HG03378 (cell line): ENCODE data around the gene SLC16A8.
"Not testable (repeated sequence)": the region's sequence is repeated elsewhere in the genome, so short reads cannot be mapped to it uniquely, and the experiment has no call there.

Source experiments
- ATAC-seq: cut with Tn5 transposase; IDR thresholded peaks from one replicate; pipeline ENCODE4 v1.9.1; 2021; ENCODE audit warnings: mild to moderate bottlenecking, moderate library complexity; ENCODE audit not compliant: unreplicated experiment

Gene SLC16A8

DNA sequence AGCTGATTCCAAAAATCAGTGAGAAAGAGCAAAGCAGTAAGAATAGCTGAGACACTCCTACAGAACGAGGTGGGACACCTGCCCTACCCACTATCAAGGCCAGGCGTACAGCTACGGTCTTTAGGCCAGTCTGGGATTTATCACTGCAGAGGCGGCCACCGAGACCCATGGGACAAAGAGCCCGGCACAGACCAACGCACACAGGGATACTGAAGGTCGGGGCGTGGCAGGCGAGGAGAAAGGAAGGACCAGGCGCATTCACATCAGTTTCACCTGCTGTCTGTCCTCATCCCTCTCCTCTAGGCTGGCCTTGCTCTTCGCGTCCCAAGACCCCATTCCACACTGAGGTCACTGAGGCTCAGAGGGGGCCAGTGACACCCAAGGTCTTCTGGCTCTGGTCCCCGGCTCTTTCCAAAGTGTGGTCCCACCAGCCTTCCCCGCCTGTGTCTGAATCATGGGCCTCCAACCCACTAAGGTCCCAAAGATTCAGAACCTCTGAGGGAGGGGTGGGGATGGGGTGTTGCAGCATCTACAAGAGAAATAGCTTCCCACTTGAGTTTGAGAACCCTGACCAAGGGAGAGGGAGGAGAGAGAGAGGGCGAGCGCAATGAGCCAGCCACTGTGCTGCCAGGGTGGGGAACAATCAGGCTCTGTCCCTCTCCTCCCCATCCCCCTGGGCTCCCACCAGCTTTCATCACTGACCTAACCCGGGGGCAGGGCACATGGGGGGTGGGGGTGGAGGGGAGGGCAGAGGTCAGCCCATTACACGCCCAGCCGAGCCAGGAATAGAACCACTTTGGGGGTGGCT, 34.0 kb downstream of the SLC16A8 start:
- ATAC-seq, result no peak

DNA sequence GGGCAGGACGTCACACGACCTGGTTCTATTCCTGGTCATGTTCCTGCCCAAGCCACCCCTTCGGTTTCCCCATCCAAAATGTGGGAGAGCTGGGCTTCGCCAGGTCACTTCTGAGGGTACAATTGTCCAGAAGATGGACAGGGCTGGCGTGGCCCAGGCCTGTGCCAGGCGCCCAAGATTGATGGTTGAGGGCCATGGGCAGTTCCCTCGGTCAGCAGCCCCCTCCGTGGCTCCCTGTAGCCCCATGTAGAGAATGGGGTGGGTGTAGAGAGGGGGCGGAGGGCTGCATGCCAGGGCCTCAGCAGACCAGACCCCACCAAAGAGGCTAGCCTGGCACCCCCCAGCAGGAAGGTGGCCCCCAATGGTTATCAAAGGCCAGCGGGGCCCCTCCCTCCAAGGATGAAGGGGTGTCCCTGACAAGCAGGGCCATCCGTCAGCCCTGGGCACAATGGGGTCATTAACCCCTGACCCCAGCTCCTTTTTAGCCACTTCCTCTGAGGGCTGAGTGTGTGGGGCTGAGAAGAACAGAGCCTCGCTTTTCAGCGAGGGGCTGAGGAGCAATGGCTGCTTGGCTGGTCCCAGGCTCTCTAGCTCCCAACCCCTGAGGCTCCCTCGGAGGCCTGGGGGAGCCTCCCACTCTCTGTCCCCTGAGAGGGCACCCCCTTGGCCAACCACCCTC, 37.8 kb downstream of the SLC16A8 start:
- no peak for ATAC-seq

DNA sequence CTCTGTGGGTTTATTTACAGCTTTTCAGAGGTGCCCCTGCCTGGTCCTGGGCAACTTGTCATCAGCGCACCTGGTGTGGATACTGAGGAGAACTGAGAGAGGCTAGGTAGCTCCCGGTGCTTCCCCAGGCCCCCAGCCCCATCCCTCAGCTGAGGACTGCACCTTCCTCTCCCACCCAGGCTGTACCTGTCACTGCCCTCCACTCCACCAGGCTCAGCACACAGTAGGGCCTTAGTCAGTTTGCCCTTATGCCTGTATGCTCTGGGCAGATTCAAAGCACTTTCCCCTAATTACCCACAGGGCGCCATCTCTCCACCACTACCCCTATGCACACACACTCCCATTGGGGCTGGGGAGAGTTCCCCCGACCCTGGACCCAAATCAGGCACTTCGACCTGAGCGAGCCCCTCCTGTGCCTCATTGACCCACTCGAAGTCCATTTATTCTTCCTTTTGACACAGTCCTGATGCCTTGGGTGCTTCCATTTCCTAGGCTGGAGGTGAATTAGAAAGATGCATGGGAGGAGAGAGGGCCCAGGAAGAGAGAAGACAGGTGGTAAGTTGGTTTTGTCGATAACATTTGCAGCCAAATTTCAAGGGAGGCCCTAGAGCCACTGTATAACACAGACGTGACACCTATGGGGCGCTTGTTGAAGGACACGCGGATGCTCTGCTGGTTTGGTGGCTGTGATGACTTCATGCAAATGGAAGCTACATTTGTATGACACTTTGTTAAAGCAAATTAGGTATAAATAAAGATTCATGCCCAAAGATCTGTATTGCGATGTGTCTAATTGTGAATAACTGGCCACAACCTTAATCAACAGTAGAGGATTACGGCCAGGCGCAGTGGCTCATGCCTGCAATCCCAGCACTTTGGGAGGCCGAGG, 40.6 kb downstream of the SLC16A8 start:
- ATAC-seq, result no peak

DNA sequence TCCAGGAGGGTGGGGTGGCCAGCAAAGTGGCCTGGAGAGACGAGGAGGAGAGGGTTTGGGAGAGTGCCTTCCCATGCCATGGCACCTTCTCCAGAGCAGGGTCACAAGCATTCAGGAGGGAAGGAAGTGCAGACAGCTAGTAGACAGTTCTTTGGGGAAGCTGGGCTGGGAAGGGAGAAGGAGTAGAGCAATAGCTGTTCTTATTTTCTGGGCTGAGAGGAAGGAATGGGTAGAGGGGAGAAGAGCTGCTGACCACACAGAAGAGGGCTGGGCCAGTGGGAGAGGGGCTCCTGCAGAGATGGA, 41.5 kb downstream of the SLC16A8 start:
- ATAC-seq, result no peak

DNA sequence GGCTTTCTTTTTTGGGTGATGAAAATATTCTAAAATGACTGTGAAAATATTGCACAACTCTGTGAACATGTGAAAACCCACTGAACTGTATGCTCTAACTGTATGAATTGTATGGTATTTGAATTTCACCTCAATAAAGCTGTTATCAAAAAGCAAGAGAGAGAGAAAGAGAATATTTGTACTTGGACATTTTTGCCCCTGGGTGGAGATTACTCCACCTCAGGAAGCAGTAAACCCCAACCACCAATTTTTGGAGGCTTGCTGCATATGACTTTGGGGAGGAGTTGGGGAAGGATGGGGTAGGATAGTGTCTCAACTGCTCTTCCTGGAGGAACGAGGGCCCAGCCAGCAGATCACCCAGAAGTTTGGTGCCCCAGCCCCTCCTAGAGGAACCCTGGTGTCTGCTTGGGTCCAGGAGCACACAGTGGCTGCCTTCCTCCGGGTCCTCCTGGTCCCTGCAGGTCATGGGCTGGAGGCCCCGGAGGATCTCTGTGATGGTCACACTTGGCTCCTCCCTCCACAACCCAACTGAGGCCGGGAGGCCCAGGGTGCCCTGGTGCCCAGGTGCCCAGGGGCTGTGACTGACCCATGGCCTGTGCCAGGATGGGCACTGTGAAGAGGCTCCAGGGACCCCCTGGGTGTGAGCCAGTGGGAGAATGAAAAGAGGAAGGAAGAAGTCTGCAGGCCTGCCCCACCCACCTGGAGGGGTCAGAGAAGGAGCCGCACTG, 42.1 kb downstream of the SLC16A8 start:
- ATAC-seq, result no peak

DNA sequence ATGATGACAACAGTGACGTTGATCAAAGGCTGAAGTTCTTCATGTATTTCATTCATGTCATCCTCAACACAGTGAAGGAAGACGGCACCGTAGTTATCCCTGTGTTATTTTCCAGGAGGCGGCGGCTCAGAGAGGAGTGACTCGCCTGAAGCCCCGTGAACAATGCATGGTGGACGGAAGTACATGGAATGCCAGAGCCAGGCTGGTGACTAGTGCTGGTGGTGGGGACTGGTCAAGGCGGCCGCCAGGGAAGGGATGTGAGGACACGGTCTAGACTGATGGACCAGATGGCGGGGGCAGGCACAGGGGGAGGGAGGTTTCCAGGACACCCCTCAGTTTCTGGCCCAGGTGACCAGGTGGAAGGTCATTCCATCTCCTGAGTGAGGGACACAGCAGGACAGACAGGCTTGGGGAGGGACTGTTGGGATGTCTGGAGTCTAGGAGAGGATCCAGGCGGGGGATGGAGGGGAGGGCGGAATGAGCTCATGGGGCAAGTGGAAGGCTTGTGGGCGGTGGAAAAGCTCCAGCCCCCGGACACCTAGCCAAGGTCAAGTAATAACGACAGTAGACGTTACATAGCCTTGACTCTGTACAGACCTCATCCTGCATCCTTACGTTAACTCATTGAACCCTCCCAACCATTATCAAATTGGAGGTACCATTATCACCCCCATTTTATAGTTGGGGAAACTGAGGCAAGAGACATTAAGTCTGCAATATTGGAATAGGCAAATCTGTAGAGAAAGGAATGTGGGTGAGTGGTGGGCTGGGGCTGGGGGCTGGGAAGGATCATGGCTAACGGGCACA, 42.8 kb downstream of the SLC16A8 start:
- ATAC-seq, result no peak

DNA sequence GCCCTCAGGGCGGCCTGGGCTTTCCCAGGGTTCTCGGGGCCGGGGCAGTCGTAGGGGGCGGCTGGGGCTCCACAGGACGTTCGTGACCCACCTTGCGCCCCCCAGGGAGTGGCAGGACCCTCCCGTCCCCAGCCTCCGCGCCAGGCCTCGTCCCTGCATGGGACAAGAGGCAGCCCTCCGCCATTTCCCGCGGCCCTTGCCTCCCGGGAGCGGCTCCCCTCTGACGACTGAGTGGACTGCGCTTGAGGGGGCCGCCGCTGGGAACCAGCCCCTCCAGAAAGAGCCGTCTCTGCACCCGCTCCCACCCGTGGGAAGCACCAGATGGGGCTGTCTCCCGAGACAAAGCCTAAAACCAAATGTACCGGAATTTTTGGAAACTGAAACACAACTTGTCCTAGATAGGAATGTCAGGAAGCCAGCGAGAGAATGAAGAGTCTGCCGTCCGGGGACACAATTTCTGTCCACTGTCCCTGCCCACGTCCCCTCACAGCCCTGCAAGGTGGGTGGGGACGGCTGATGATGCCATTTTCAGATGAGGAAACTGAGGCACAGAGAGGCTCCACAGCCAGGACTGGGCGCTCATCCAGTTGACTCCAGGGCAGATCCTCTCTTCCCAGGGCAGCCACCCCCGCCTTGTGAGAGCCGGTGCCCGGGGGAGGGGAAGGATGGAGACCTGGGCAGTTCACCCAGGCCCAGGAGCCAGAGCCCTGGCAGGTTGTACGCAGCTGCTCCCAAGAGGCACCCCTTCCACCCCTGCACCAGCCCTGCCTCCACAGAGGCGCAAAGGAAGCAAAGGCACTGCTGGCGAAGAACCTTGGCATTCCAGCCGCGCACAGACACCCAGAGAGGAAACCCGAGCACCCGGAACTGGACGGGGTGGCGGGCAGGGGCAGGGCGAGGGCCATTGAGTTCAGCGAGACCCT, 44.8 kb downstream of the SLC16A8 start:
- no peak for ATAC-seq

DNA sequence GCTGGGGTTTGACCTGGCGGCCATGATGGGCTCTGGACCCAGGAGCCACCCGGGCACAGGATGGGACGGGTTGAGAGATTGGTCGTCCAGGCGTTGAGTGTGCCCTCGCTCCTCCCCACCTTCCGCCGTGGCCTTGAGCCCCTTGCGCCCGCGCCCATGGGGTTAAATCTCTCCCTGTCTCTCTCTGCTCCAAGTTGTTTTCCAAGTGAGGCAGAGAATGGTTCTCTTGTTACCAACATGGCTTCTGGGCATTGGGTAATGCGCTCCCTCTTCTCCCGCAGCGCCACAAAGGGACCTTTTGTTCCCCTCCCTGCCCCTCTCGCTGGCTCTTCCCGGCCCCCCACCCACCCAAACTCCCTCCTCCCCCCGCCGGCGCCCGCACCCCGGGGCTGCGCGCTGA, 45.6 kb downstream of the SLC16A8 start:
- ATAC-seq, result no peak

DNA sequence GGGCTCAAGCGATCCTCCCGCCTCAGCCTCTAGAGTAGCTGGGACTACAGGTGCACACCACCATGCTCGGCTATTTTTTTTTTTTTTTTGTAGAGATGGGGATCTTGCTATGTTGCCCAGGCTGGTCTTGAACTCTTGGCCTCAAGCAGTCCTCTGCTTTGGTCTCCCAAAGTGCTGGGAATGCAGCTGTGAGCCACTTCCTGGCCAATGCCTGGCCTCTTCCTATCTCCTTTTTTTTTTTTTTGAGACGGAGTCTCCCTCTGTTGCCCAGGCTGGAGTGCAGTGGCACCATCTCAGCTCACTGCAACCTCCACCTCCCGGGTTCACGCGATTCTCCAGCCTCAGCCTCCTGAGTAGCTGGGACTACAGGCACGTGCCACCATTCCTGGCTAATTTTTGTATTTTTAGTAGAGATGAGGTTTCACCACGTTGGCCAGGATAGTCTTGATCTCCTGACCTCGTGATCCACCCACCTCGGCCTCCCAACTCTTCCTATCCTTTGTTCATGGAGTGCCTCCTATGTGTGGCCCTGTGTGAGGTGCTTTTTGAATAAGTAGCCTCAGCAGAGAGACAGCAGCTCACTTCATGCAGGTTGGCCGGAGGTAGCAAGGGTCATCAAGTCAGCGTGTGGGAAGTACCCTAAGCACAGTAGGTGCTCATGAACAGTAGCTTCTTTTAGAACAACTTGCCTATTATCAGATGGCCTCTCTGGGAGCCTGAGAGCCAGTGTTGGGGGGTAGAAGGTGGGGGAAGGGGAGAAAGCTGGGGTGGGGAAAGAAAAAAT, 46.4 kb downstream of the SLC16A8 start:
- ATAC-seq, result not testable (repeated sequence)

DNA sequence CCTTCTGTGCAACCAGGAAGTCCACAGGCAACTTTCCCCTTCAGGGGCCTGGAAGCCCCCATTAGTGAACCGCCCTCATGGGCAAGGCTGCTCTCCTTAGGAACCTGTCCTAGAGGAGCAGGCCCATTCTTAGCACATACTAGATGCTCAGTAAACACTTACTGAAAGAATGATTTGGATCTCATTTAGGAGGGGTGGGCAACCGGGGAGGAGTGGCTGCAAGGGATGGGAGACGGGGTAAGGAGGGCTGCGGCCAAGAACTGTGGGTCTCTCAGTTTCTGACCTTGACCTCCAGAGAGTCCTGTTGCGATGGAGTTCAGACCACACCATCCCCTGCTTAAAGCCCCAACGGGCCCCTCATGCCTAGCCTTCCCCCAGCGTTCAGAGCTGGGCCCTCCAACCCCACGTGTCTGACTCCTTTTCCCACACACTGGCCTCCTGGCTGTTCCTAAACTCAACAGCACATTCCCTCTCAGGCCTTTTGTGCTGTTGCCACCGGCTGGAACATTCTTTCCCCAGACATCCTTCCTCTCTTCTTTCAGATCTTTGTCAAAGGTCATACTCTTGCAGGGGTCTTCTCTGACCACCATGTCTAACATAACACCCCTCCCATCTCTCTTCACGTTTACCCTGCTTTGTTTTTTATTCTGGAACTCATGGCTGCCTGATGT, 47.5 kb downstream of the SLC16A8 start:
- no peak for ATAC-seq

DNA sequence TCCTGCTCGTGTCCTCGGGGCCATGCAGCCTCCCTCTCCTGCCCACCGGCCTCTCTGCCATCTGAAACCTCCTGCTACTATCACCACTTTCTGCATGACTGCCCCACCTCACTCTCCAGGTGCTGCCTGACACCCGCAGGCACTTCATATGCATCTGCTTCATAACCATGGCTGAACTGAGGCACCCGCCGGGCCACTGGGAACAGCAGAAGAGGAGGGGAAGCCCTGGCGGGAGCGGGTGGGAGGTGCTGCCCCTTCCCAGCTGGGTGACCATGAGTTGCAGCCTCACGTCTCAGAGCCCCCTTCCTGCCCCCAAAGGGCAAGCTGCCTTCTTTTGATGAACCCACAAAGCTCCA, 48.5 kb downstream of the SLC16A8 start:
- ATAC-seq, result no peak

DNA sequence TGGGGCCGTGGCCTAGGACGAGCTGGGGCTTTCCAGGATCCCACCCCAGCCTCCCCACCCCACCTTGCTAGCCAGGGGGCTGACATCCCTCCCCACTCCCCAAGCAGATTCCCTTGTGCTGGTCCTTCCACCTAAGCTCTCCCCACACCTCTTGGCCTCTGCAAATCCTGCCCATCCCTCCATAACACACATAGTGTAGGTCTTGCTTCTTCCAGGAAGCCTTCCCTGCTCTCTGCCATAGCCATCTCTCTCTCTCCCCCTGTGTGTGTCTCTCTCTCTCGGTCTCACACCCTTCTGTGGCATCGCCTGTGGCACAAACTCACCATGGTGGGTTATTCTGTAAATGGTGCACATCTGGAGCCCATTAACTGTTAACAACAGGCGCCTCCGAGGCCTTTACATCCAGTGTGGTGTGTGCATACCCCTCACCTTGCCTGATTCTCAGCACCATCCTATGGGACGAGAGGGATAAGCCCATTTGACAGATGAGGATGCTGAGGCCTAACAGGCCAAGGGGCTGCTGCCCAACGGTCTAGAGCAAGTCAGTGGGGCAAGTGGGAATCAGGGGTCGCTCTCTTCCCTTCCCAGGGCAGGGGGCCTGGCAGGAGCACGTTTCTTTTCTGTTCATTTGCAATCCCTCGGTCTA, 49.0 kb downstream of the SLC16A8 start:
- ATAC-seq, result no peak

DNA sequence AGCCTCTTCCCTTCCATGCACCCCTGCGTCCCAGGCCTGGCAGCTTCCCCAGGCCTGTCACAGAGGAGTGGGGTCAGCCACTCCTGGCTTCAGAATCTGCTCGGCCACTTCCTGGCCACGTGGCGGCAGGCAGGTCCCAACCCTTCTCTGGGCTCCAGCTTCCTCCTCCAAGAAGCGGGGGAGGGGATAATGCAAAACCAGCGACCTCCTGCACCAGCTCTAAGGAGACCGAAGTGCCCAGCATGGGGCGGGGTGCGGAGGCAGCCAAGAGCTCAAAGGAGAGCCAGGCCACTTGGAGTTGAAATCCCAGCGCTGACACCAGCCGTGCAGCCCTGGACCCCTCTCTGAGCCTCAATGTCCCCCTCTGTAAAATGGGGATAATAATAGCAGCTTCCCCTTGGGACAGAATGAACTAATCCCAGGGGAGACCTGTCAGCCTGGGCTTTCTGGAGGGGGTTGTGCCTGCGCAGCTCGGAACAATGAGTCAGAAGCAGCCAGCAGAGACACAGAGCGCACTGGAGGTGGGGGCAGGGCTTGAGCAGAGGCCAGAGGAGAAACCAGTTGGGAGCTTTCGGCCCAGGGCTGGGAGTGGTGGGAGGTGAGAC, 49.6 kb downstream of the SLC16A8 start:
- no peak for ATAC-seq

DNA sequence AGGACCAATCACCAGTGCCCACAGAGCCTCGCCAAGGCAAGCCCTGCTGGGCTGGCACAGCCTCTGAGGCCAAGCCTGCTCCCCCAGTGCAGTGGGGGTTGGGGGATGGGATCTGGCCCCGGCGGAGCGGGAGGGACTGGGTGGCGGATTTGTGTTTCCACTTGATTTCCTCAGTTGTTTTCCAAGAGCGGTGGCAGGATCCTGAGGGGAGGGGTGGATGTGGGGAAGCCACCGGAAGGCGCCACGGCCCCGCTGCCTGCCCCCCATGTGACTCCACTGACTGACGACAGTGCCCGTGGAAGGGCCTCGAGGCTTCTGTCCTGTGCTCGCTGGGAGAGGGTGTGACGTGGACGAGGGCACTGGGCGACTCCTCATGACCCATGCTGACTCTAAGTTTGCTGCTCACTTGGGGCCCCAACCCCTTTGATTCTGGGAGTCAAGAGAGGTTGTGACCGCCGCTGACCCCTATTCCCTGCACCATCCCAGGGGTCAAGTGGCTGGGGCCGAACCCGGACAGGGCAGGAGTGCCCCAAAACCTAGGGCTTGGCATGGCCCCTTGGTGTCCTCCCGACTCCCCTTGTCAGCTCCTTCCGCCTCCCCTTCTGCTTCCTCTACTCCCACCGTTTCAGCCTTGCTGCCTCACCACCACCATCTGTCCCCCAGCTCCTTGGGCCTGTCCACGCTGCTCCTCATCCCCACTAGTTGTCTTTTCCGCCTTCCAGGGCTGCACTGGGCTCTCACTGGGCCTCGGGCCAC, 50.3 kb downstream of the SLC16A8 start:
- no peak for ATAC-seq

DNA sequence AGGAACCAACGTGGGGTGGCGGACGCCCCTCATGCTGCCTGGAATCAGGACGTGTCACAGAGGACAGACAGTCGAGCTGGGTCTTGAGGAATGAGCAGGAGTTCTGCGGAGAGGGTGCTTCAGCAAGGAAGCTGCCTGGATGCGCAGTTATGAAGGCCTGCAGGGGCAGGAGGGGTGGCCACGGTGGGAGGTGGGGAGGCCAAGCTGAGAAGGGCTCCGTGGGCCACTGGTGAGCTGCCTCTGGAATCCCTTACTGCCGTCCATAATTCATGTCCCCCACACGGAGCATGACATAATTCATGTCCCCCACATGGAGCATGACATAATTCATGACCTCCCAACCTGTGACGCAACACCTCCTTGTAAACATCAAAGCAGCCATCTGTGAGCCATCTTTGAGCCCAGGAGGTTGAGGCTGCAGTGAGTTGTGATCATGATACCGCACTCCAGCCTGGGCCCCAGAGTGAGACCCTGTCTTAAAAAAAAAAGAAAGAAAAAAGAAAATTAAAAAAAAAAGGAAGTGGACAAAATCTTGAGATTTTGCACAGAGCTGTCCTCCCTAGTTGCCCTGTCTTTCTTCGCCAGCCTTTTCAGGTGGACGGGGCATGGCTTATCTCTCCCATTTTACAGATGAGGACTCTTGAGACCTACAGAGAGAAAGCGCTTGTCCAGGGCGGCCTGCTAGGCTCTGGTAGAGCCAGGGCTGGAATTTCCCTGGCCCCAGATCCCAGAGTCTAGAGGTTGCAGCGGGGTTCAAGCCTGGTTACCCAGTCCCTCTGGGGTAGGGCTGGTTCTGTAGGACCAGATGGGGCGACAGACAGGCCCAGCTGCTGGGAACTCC, 51.1 kb downstream of the SLC16A8 start:
- no peak for ATAC-seq
